Ecto neural progenitor cell (in vitro differentiated cells): ENCODE data around the gene JAKMIP1.
"Not testable (repeated sequence)": the region's sequence is repeated elsewhere in the genome, so short reads cannot be mapped to it uniquely, and the experiment has no call there.

Source experiments
- DNase-seq: peaks from one replicate; pipeline ENCODE4 v3.0.0-alpha.2; 2018; ENCODE audit warnings: low spot score

JAKMIP1 gene

DNA sequence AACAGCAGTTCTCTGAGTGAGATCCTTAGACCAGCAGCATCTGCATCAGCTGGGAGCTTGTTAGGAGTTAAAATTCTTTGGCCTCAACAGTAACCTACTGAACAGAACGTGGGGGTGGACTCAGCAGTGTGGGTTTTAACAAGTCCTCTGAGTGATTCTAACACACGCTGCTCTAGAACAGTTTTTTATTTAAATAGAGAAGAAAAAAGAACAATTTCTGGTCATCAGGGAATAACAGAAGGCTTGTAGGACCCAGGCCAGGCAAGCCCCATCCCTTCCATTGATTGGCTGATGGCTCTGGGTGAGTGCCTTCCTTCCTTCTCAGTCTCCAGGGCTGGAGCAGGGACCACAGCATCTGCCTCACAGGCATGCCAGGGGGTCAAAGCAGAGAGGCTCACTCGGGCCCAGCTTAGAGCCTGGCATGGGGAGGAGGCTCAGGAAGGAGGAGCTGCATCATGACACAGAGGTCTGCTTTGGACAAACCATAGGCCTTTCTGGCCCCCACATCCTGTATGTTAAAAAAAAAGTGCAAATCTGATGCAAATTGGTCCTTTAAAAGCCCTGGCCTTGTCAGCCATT is 56.7 kb downstream of the JAKMIP1 start:
- DNase-seq = no peak

DNA sequence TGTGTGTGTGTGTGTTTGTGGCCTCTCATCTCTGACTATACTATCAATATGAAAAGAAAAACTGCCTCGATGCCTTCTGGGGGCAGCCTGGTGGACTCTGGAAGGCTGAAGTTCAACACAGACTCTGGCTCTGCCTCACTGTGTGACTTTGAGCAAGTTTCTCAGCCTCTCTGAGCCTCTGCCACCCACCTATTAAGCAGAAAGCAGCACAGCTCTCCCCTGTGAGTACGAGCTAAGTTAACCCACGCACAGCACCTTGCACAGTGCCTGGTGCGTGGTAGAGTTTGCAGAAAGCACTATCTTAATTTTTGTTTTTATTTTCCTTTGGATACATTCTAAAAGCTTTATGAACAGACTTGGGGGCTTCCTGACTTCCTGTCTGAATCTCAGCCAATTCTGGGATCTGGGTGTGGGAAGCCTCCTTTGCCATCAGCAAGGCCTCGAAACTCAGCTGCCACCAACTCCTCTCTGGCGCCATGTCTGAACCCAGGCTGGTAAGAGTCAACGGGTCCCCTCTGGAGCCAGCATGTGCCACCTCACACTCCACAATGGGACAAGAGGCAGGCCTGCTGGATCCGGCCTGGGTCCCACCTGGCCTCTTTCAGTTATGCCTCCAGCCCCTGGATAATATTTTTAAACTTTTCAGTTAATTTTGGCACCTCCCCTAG is 57.3 kb downstream of the JAKMIP1 start:
- DNase-seq = no peak

DNA sequence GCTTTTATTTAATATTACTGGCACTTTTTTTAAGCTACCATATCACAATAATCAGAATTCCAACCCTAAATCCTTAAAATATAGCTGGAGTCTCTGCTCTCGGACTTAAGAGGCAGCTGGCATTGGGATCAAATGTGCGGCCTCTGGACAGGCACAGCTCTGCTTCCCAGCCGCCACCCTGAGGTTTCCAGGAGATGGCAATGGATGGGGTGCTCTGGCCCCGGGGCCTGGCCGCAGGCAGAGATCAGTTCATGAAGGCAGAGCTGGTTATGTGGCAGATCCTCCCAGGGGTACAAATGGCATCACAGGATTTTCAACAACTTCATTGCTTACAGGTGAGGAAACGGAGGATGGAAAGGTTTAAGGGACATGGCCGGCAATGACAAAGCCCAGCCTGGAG is 57.8 kb downstream of the JAKMIP1 start:
- DNase-seq = no peak

DNA sequence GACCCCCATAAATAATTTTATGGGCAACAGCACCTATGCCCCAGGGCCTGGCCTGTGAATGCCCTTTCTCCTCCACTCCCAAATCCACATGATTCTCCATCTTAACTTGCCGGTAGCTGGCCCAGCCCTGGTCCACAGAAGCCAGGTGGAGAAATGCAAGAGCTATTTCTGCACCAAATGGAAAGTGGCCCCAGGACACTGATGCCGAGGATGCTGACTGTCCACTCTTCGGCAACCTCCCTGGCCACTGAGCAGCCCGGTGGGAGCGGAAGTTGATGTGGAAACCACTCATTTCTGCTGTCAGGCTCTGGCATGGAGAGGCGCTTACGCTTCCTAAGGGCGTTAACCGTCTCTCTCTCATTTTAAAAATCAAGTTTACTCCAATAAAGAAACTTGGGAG is 58.8 kb downstream of the JAKMIP1 start:
- no peak for DNase-seq

DNA sequence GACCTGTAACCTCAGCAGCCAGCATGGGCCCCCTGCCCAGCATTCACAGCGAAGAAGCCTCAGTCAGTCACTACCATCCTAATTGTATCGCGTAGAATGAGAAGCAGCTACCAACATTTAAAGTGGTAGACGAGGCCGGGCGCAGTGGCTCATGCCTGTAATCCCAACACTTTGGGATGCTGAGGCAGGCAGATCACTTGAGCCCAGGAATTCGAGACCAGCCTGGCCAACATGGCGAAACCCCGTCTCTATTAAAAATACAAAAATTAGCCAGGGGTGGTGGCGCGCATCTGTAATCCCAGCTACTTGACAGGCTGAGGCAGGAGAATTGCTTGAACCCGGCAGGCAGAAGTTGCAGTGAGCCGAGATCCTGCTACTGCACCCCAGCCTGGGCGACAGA is 59.3 kb downstream of the JAKMIP1 start:
- DNase-seq = not testable (repeated sequence)

DNA sequence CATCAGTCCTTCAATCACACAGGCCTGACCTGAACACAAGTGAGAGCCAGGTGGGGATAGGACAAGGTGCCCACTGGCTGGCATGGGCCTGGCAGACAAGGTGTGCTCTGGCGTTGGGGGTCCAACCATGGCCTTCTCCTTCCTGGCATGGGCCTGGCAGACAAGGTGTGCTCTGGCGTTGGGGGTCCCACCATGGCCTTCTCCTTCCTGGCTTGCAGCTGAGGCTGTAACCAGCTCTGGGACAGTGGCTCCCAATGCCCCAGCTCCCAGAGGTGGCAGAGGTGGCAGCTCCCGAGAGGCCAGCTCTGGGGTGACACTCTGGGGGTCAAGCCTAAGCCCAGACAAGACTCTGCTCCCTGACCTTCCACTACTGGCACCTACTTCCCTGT is 62.6 kb downstream of the JAKMIP1 start:
- DNase-seq = no peak

DNA sequence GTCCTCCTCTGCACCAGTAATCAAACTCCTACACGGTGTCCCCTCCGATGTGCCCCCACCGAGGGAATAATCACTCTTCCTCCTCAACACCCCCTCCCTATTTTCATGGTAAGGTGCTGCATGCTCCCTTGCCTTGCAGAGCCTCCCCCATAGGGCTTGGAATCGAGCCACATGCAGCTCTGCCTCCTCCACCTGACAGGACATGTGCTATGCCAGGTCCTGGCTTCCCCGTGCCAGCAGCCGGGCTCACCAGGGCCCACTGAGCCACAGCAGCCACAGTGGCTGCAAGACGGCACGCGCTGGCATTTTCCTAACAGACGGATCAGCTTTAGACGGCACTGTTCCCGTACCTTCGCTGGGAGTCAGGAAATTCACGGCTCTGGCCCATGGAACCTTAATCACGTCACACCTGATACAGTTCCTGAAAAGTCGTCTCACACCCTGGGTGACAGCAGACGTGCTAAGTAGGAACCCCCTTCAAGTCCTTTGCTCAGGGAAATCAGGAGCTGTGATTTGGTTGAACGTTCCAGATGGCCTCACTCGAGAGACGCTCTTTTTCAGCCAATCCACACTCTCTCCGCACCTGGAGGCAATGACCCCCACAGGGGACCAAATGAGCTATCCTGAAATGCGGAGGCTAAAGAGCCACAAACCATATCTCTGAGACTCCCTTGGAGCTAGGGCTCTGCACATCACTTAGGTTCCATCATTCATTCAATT is 63.2 kb downstream of the JAKMIP1 start:
- DNase-seq = no peak

DNA sequence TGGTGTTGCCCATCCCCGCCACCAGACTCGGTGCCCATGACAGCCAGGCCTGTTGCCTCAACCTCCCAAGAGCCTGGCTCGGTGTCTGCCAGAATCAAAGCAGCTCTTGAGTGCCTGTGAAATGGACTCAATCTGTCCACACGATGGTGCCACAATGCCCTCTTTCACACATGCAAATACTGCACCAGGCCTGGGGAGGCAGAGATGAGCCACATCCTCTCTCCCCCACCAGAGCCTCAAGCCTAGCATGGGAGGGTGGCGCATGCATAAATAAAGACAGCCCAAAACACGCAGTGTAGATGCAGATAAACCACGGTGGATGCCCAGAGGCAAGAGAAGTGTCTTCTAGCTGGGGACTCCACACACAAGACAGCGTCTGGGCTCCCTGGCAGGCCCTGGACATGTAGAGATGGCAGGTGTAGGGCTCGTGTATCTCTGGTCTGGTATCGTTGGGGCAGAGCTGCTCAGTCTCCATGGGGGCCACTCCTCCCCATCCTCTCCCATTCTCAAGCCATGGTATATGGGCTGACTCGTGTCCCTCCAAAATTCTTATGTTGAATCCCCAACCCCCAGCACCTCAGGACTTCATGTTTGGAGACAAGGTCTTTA is 65.6 kb downstream of the JAKMIP1 start:
- DNase-seq = no peak

DNA sequence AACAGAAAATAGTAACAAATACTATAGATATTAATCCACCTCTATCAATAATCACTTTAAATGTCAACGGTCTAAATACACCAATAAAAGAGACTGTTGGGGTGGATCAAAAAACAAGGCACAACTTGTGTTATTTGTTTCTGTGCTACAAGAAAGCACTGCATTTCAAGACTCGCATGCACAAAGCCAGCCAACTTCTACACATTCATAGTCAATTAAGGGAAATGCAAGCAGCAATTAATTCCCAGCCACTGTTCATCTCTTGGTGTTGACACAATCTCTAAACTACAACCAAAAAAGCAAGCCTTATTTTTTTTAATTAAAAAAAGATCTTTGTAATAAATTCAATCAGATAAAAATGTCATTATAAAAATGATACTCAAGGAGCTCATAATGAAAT is 67.6 kb downstream of the JAKMIP1 start:
- DNase-seq = no peak

DNA sequence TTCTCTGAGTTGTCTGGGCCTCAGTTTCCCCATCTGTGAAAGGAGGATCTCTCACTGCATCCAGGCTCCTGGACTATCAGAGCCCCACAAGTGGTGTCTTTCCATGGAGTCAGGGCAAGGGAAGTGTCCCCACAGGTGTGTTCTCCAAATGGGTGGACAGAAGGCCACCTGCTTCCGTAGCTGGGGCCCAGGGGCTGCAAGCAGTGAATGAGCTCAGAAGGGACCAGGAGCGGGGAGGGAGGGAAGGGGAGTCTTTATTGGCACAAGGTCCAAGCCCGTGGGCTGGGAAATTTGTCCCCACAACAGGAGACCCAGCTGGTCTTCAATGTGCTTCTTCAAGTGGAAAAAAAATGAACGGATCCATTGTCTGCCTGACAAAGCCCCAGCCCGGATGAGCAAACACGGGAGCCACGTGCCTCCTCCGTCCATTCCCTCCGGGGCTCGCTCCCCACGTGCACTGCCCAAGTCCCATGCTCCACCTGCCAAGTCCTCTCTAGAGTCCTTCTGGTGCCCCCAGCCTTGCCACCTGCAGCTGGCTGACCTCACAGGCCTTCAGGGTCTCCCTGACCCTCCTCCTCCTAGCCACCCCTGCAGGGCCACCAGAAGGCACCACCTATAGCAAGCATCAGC is 72.0 kb downstream of the JAKMIP1 start:
- peak; percentile 65 for DNase-seq

DNA sequence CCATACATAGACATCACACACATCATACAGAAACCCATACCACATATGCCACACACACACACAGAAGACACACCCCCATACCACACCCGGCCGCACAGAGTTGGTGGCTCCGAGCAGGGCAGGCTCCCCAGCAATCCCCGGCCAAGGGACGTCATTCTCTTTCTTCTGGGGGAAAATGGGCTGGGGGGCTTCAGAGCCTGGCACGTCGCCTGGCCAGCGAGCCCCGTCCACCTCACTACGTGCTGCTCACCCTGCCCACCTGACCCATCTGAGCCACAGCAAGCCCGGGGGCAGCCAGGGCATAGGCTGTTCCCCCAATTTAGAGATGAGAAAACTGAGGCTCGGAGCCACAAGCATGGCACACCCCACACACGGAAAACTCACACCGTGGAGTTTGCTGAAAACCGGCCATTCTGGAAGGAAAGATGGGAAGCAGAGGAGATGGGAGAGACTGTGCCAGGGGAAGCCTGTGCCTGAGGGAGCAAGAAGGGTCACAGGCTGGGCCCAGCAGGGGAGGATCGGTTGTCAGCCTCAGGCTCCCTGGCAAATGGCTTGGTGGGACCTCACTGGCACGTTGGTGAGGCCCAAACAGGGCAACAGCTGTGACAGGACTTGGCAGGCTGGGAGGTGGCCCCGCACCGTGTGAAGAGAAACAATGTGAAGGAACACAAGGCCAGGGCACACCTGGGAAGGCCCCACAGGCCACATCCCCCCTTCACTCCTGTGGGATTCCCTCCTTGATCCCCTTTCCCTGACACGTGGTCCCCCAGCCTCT is 73.2 kb downstream of the JAKMIP1 start:
- no peak for DNase-seq

DNA sequence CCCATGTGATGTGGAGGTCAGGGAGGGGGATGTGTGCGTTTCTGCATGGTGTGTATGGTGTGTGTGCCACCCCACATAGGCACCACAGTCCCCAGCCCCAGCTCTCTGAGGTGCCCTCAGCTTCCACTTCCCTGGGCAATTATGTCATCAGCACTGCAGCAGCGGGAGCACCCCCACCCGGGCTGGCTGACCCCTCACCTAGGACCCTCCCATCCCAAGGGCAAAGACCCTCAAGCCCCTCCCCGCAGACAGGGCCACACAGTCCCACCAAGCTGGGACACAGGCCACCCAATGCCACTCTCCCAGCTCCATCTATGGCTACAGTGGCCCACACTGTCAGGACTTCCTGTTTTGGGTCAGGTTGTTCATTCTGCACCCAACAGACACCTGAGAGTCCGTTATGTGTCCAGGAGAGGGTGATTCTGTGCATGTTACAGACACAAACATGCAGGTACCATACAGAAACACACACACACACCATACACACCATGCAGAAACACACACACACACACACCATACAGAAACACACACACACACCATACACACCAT is 75.2 kb downstream of the JAKMIP1 start:
- DNase-seq = no peak

DNA sequence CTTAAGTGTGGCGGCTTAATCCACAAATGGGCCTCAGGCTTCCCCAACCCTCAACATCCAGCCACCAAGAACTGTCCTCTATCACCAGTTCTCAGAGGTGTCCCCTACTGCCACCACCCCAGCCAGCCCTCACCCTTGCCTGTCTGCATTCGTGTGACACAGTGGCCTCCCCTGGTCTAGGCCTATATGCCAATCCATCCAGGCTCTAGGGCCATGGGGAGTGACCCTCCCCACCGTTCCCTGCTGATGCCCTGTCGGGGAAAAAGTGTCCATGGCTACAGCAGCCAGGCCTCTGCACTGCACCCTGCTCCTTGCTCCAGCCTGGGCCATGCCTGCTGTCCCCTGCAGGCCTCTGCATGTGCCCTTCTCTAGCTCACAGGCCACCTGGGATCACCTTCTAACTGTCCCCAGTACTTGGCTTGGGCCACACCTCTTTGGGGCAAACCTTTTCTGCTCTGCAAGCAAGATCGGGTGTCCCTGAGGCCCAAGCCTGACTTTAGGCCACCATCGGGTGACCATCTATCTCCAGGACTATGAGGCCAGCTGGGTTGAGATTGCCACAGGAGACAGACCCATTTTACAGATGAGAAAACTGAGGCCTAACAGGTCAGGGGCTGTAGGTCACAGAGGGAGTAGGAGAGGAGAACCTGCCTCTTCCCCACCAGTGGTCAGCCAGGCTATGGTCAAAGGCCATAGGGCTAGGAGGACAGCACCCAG is 75.8 kb downstream of the JAKMIP1 start:
- no peak for DNase-seq

DNA sequence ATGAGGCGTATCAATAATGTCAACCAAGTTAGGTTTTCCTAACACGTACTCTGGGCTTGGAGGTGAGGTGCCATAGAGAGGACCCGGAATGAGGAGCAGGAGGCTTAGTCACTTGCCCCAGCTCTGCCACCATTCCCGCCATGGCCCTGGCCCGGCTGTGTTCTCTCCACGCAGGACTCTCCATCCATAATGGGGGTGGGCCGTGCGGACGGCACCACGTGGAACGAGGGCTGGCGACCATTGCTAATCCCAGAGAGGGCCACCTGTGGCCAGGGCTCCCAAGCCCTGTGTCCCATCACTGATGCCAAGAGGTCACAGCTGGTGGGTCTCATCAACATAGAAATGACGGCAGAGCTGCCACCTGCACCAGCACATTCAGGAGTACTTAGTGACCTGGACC is 76.4 kb downstream of the JAKMIP1 start:
- no peak for DNase-seq

DNA sequence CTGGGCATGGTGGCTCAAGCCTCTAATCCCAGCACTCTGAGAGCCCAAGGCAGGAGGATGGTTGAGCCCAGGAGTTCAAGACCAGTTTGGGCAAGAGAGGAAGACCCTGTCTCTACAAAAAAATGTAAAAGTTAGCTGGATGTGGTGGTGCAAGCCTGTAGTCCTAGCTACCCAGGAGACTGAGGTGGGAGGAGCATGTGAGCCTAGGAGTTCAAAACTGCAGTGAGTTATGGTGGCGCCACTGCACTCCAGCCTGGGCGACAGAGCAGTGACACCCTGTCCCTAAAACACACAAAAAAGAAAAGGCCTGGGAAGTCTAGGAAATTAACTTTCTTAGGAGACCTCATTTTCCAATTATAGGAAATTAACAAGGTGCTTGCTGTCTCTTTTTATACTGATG is 76.8 kb downstream of the JAKMIP1 start:
- DNase-seq = peak; percentile 36

DNA sequence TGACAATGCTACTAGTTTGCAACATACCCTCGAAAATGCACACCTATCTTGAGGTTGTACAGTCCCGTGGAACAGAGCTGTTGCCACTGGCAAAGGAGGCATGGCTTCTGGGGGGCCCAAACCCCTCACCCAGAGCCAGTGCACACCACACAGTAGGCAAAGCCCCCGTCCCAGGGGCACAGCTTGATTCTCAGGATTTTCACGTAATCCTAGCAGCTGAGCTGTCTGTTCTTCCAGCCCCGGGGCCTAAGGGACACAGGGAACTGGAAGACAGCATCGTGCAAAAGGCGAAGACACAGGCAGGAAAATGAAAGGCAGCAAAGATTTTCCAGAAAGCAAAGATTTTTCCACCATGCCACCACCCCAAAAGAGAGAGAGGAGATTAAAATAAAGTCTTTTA is 77.2 kb downstream of the JAKMIP1 start:
- peak; percentile 15 for DNase-seq

DNA sequence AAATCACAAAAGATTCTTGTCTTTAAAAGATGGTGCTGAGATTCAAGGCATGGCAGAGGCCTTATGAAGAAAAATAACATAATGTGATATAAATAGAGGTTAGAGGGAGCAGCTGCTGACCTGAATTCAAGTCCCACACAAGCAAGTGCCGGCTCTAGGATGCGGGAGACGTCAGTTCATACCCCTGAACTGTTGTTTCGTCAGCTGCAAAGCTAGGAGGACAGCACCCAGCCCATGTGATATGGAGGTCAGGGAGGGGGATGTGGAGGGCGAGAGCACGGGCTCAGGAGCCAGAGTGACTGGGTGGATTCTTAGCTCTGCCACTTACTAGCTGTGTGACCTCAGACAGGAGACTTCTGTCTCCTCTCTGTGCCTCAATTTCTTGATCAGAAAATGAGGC is 77.9 kb downstream of the JAKMIP1 start:
- DNase-seq = peak; percentile 34

DNA sequence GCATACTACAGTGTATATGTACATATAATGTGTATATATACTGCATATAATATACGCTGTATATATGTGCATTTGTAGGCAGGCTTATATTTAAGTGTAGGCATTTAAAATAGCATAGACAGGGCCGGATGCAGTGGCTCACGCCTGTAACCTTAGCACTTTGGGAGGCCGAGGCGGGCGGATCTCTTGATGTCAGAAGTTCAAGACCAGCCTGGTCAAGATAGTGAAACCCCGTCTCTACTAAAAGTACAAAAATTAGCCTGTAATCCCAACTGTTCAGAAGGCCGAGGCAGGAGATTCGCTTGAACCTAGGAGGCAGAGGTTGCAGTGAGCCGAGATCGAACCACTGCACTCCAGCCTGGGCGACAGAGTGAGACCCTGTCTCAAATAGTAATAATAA is 78.4 kb downstream of the JAKMIP1 start:
- peak; percentile 13 for DNase-seq

DNA sequence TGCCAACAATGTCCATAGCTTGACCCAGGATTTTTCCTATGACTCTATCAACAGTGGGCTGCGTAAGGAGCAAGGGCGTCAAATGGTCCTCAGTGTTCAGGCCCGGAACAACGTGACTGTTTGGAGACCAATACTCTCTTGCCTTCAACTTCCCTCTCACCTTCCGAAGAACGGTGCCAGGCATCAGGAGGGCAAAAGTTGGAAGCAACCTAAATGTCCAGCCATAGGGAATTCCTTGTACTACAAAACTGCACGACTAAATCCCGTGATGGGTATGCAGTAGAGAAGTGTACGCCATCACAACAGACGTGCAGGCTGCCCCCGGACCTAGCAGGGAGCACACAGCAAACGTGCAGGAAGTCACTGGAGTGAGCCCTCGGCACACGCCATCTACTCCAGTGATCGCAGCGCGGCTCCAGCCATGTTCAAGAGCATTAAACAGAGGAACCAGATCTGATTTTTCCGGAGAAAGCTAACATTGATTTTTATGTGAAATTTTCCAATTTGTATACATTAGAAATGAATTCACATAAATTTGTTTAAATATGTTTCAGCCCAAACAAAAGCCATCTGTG is 79.0 kb downstream of the JAKMIP1 start:
- peak; percentile 16 for DNase-seq

DNA sequence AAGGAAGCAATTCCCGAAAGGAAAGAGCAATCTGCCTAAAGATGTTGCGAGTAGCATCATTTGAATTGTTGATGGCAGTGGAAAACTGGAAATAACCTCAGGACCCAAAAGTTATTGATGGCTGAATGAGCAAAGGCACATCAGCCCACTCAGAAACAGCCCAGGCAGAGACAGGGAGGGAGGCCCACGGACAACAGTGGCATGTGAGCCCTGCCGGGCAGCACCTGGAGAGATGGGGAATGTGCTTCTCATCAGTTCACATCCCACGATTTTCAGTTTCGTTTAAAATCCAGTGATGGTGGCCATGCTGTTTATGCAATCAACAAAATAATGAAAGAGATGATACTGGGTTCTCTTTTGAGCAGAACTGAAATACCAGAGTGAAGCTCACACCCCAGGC is 80.0 kb downstream of the JAKMIP1 start:
- DNase-seq = no peak
